Gastrocnemius medialis (tissue), 4 donors: Measurements from ENCODE around the gene DDX27.

ENCODE experiments used
- CTCF ChIP-seq, 5 experiments: fragments of 450-650 bp in 3 of 5; fragments of 200-600 bp in 2 of 5; sonication (generic) in 2 of 5; IDR thresholded peaks in 4 of 5; conservative IDR thresholded peaks in 1 of 5; 1 replicate in 4 of 5; 2 replicates in 1 of 5; pipeline ENCODE4 v1.5.1; 2016 to 2019; ENCODE audit warnings: antibody characterized with exemption in 5 of 5, mild to moderate bottlenecking in 3 of 5, moderate library complexity in 3 of 5
- POLR2A ChIP-seq, 2 donors: fragments of 450-650 bp; IDR thresholded peaks; one replicate each; pipeline ENCODE4 v1.6.1; 2017; ENCODE audit warnings: antibody characterized with exemption in 2 of 2, mild to moderate bottlenecking in 2 of 2, moderate library complexity in 2 of 2

DNA sequence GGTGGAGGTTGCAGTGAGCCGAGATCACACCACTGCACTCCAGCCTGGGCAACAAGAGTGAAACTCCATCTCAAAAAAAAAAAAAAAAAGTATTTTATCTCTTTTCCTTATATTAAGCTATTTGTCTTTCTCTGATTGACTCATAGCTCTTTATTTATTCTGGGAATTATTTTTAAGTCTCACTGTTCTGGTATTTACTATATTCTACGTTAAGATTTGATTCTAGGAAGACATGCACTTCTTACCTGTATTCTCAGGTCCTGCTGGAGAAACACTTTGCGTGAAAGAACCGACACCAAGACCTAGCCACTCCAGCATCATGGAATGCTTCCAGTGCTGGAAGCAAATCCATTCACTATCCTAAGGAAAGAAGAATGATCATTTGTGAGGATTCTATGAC is 41.0 kb downstream of the DDX27 start:
- TF ChIP-seq CTCF (IDR thresholded peaks at IDR 0.05 in 4 of 5, conservative IDR thresholded peaks at IDR 0.05 in 1 of 5): no peak
- no peak for TF ChIP-seq POLR2A (IDR thresholded peaks at IDR 0.05)
